Measurements from ENCODE around the gene NRBF2. TPM values are rescaled to one million over a fixed set of nuclear protein-coding genes. Genes with fewer than 3 reads are reported as not detected.
A peak's percentile ranks its signal among the peaks of the same experiment; 100 is the strongest.
"Not testable (repeated sequence)": the region's sequence is repeated elsewhere in the genome, so short reads cannot be mapped to it uniquely, and the experiment has no call there.

The NRBF2 gene
- total RNA-seq, 1 donor from 2014 or later: 8.5 TPM

DNA sequence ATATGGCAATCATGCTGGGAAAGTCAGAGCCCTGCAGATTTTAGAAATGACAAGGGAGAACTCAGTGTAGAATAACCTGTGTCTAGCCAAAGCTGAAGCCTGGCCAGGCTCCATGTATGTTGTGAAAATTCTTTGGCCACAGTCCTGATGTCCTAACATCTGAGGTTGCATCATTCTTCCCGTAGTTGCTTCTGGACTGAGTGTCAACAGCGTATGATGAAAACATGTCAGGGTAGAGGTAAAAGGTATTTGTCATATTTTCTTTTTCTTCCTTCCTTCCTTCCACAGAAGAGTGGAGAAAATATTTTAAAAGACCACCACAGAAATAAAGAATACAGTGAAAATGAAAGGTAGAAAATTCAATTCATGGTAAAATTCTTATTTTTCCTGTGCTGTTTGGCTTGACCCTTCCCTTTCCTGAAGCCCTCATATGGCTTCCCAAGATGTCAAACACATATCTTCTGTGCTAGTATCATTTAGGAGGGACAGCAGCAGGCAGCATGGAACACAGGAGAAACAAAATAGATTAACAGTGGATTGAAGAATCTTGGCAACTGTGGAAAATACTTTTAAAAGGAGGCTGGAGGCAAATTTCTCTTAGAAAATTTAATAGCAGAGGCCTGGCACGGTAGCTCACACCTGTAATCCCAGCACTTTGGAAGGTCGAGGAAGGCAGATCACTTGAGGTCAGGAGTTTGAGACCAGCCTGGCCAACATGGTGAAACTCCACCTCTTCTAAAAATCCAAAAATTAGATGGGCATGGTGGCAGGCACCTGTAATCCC, 18.9 kb upstream of the NRBF2 start:
- intact Hi-C loops (cut with micrococcal nuclease): no loop called here
- DNase-seq (peak; percentile 76), ATAC-seq (peak; percentile 82)

DNA sequence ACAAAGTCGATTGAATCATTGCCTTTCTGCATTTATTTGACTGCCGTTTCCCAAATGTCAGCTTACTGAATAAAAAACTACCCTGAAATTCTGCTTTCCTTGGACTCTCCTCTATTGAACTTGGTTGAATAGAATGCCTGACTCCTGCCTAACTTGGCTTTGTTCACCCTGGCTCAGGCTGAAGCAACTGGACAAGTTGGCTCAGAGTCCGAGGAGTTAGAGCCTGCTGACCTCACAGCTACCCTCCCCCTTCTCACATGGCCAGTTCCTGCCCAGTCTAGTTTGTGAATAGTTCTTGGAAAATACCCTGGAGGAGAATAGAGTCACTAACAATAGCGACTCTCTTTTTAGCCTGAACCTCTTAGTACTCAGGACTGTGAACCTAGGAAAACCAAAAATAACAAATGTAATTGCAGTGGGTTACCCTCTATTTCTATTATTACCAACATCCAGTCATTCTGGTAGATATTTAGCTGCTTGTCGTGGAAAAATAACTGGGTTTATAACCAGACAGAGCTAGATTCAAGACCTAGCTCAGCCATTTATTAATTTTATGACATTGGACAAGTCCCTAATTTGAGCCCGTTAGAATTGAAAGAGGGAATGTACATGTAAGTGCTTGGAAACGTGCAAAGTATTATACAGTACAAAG, 17.3 kb upstream of the NRBF2 start:
- DNase-seq: peak; percentile 79
- ATAC-seq: peak; percentile 96
- intact Hi-C loops (cut with micrococcal nuclease): no loop called here

DNA sequence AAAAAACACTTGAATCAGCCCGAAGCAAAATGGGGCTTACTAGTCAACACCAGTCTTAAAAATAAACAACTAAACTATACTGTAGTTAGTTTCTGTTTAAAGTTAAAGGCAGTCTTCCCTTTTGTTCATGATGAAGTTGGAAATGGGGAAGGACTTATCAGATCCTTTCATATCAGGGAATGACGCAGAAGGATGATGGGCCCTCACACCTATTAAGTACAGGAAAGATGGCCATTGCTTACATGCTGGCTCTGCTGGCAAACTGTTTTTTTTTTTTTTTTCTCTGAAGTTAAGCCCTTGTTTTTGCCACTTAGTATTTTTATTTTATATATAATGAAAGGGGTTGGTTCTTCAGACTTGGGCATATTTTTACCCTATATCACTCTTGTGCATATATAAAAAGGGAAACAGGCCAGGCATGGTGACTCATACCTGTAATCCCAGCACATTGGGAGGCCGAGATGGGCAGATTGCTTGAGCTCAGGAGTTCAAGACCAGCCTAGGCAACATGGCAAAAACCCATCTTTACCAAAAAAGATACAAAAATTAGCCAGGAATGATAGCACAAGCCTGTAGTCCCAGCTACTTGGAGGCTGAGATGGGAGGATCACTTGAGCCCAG, 16.6 kb upstream of the NRBF2 start:
- no peak for ATAC-seq
- intact Hi-C loops (cut with micrococcal nuclease): no loop called here
- no peak for DNase-seq

DNA sequence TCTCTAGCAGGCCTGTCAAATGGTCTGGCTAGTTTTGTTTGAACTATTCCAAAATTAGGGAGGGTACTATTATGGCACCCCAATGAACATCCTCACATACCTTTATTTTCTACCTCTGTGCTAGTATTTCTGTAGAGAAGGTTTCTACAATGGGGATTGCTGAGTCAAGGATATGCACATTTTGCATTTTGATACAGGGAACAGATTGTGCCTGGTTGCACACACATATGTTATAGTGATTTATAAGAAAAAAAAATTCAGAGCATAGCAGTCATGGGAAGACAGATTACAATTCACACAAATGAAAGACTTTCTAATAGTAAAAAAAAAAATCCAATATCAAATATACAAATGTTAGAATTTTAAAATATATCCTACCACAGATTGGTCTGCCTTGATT, 14.1 kb upstream of the NRBF2 start:
- intact Hi-C loops (cut with micrococcal nuclease): no loop called here
- no peak for ATAC-seq

DNA sequence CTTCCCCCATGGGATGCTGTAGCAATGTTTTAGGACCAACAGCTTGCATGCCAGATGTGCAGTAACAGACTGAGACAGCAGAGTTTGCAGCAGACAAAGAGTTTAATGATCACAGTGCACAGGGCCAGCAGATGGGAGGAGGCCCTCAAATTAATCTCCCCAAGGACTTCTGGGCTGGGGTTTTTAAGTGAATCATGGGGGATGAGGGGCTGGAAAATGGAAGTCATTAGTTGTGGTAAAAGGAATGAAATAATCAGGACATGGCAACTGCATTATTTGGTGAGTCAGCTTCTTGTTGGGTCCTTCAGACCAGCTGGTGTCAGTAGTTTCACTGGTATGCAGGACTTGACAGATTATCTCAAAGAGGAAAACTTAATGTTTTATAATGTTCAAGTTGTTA, 12.6 kb upstream of the NRBF2 start:
- DNase-seq (no peak), ATAC-seq (peak; percentile 54)
- intact Hi-C loops (cut with micrococcal nuclease): no loop called here

More for the DNA sequence above, 14.1 kb upstream of the NRBF2 start:
- no peak for DNase-seq

DNA sequence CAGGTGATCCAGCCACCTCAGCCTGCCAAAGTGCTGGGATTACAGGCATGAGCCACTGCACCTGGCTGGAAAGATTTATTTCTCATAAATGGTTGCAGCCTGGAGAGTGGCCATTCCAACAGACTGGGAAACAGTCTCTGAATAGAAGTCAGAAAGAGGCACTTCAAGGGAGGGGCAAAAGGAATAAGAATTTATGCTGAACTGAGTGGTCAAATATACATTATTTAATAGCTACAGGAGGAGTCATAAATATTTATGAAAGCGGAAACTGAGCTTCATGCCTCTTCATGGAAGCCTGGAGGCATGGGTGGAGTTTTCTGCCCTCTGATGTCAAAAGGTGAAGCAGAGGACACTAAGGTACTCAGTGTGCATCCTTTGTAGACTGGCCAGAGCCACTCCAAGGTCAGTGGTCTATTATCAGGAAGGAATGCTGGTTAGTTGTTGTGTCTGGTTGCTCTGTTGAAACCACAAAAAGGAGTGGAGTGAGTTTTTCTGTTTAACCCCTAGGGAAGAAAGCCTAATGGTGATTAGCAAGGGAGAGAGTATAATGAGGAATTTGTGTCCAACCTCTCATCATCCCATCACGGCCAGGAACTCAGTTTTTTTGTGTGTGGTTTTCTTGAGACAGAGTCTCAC, 9.3 kb upstream of the NRBF2 start:
- no peak for ATAC-seq
- intact Hi-C loops (cut with micrococcal nuclease): no loop called here

DNA sequence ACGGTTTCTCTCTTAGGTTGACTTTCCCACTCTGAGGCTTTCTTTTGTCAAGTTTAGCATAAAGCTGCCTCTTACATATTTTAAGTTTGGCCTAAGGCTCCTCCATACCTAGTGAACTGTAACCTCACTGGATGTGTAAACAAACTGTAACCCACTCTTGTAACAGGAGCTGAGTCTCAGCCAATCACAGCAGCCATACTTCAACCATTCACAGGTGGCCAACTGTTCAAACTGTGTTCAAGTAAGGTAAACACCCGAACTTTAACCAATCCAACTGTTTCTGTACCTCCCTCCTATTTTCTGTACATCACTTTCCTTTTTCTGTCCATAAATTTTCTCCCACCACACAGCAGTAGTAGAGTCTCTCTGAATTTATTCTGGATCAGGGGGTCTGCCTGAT, 7.7 kb upstream of the NRBF2 start:
- DNase-seq: no peak
- ATAC-seq: no peak
- intact Hi-C loops (cut with micrococcal nuclease): no loop called here

More for the DNA sequence above, 9.3 kb upstream of the NRBF2 start:
- DNase-seq: no peak

DNA sequence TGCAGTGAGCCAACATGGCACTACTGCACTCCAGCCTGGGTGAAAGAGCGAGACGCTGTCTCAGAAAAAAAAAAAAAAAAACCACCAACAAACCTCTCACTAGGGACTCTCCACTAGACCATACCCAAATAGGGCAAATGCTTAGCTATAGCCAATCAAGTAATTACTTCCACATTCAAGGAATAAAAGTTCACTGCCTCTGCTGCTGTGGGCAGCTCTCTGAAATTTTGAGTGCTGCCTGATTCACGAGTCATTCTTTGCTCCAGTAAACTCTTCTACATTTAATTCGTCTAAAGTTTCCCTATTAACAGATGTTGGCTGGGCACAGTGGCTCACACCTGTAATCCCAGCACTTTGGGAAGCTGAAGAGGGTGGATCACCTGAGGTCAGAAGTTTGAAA, 4.7 kb upstream of the NRBF2 start:
- intact Hi-C loops (cut with micrococcal nuclease): no loop called here
- ATAC-seq (no peak), DNase-seq (no peak)

DNA sequence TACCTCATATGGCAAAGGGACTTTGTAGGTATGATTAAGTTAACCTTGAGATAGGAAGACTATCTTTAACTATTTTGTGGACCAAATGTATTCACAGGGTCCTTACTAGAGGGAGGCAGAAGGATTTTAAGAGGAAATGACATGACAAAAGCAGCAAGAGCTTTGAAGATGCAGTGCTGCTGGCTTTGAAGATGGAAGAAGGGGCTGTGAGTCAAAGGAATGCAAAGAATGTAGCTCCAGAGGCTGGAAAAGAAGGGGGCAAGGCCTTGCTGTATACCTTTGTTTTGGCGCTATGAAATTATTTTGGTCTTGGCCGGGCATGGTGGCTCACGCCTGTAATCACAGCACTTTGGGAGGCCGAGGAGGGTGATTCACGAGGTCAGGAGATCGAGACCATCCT, 3.2 kb upstream of the NRBF2 start:
- DNase-seq (no peak), ATAC-seq (no peak)
- intact Hi-C loops (cut with micrococcal nuclease): no loop called here

DNA sequence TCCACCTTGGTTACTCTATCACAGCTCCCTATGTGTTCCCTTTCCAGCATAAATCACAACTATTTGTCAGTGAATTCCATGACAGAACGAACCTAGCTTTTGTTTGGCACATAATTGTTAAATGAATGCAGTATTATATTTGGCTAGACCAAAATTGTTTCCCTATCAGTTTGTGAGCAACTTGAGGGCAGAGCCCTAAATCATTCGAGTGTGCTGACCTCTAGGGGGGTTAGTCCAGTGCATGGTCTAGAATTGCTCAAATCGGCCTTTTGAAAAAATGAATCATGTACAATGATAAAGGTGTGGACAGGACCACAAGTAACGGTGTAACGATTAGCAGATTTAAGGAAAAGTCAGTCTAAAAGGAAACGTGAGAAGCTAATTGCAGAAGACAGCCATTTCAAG, 475 bp upstream of the NRBF2 start:
- DNase-seq: no peak
- no peak for ATAC-seq
- intact Hi-C loops (cut with micrococcal nuclease): no loop called here

DNA sequence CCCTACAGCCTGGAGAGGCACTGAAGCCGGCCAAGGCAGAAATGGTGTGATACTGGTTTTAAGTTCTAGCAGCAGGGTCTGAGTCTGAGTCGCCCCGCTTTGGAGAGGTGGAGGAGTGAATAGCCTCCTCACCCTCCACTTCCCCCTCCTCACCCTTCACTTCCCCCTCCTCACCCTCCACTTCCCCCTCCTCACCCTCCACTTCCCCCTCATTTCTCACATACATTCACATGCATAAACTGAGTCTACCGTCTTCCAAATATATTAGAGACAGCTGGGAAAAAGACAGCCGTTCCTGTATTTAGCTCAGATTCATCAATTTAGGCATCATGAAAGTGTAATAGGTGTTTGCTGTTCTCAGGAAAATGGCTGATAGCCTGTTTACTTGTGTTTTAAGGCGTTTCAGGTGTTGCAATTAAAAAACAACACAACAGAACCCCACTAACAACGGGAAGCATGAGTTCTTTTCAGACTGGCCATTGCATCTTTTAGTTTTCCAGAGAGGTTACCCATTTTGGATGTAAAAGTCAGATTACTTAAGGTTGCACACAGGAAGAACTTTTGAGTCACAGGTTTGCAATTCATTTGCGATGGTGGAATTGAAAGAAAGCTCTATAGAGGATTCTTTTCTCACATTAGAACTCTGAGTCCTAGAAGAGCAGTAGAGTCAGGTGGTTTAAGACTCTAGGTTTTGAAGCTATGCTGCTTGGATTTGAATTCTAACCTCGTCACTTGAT, 861 bp downstream of the NRBF2 start:
- DNase-seq (no peak), ATAC-seq (no peak)
- intact Hi-C loops (cut with micrococcal nuclease): no loop called here

DNA sequence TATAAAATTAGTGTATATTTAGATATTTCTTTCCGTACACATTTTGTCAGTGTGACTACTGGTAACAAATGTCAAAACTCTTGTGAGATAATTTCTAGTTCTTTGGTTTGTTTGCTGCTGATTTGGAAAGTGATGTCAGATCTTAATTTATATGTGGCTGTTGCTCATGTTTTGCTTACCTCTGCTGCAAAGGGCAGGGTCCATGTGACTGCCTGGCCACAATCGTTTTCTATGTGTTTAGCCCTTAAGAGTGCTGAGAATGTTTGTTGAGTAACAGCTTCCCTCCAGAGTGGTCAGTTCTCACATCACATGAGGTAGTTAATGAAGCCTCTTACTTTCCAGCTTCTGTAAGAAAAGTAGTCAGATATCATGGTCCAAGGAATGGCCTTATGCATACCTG, 4.2 kb downstream of the NRBF2 start:
- no peak for ATAC-seq
- no peak for DNase-seq
- intact Hi-C loops (cut with micrococcal nuclease): no loop called here

DNA sequence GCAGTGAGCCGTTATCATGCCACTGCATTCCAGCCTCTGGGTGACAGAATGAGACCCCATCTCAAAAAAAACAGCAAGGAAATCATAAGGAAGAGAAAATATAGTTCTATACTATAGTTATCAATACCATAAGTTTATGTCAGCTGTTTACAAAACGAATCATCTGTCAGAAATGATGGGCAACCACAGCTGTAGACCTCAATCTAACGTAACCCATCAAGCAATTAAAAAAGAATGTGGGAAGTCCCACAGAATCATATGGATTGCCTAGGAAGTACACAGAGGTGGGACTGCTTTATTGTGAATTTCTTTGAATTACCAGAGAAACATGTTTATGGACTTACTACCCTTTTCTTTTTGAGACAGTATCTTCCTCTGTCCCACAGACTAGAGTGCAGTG, 6.9 kb downstream of the NRBF2 start:
- no peak for DNase-seq
- ATAC-seq: no peak
- intact Hi-C loops (cut with micrococcal nuclease): no loop called here

DNA sequence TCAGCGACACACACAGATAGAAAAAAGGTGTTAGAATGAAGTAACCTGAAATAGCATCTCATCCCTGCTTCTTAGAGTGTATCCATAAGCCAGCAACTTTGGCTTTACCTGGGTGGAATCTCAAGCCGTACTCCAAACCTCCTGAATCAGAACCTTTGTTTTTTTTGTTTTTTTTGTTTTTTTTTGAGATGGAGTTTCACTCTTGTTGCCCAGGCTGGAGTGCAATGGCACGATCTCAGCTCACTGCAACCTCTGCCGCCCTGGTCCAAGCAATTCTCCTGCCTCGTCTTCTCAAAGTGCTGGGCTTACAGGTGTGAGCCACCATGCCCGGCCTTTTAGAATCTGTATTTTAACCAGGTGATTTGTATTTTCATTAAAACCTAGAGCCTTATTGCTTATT, 9.0 kb downstream of the NRBF2 start:
- intact Hi-C loops (cut with micrococcal nuclease): no loop called here
- ATAC-seq (no peak), DNase-seq (no peak)

DNA sequence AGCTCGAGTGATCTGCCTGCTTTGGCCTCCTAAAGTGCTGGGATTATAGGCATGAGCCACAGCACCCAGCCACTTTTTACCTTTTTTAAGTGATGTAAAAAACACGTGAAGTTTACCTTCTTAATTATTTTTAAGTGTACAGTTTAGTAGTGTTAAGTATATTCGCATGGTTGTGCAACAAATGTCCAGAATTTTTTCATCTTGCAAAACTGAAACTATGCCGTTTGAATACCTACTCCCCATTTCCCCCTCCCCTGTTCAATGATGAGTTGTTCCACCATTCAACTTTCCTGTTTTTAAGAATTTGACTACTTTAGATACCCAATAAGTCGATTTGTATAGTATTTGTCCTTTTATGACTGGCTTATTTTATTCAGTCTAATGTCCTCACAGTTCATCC, 10.9 kb downstream of the NRBF2 start:
- no peak for DNase-seq
- intact Hi-C loops (cut with micrococcal nuclease): no loop called here
- ATAC-seq: no peak

DNA sequence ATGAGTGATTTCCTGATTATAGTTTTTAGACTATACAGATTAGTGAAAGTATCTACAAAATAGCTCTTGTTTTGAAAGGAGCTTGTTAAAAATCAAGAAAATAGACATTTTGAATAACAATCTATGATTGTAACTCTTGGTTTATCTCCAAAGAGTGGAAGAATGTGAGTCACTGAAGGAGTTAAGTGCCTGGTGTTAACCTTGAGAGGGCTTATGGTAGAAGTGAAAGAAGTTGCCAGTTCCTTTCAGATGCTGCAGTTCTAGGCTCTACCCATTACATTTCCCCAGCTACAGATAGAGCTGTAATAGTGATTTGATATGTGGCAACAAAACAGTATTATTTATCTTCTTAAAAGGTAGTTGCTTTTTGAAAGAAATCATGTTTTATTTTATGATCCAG, 12.7 kb downstream of the NRBF2 start:
- peak; percentile 34 for ATAC-seq
- no peak for DNase-seq
- intact Hi-C loops (cut with micrococcal nuclease): loop anchor here (5.0 kb wide), 1 partner anchor 548 kb away; no protein-coding TSS in a partner anchor

DNA sequence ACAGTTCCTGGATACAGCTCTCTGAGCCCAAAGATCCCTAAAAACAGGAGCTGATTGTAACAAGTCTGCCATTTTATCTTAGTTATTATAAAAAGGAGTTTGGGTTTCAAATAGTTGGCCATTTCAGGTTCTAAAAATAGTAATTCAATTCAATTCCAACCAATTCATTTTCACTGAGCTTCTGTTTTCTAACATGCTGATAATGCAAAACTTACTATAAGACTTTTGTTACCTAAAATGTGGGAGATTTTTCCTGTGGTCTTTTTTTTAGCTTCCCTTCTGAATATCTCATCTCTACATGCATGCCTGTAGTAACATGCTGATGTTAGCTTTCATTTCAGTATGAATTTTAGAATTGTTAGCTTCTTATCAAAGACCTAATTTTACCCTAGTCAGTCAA, 13.4 kb downstream of the NRBF2 start:
- ATAC-seq (no peak), DNase-seq (no peak)
- intact Hi-C loops (cut with micrococcal nuclease): loop anchor here (5.0 kb wide), 1 partner anchor 549 kb away; no protein-coding TSS in a partner anchor

DNA sequence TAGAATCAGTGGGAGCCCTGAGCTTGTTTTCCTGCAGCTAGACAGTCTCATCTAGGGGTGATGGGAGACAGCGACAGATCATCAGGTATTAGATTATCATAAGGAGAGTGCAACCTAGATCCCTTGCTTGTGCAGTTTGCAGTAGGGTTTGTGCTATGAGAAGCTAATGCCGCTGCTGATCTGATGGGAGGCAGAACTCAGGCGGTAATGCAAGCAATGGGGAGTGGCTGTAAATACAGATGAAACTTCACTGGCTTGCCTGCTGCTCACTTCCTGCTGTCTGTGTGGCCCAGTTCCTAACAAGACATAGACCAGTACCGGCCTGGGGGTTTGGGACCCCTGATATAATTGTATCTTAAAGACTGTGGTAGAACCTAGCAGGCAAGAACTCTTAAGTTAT, 17.6 kb downstream of the NRBF2 start:
- ATAC-seq (no peak), DNase-seq (no peak)
- intact Hi-C loops (cut with micrococcal nuclease): loop anchor here (10.0 kb wide), 2 partner anchors 66 to 146 kb away; no protein-coding TSS in a partner anchor

DNA sequence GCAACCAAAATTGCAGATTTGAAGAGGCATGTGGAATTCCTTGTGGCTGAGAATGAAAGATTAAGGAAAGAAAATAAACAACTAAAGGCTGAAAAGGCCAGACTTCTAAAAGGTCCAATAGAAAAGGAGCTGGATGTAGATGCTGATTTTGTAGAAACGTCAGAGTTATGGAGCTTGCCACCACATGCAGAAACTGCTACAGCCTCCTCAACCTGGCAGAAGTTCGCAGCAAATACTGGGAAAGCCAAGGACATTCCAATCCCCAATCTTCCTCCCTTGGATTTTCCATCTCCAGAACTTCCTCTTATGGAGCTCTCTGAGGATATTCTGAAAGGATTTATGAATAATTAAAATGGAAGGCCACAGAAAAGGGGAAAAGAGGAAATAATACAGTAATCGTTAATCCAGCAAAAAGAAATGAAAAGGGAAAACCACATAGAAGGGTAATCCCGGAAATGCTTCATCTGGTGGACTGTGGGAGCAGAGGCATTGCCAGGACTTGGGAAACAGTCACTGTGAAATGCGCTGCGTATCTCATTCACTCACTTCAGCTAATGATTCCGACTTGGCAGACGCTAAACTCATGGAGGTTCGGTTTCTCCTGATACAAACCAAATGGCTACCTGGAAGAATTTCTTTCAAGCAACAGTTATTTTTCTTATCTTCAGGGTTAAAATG, 20.9 kb downstream of the NRBF2 start:
- intact Hi-C loops (cut with micrococcal nuclease): loop anchor here (10.0 kb wide), 2 partner anchors 69 to 149 kb away; no protein-coding TSS in a partner anchor
- not testable (repeated sequence) for DNase-seq, ATAC-seq
